SU-DHL-6 (cell line): Measurements from ENCODE around the gene SLC23A2.

ENCODE experiments used
- H2AFZ ChIP-seq: fragments of 200-600 bp; sonication (generic); 2 replicates; pipeline ENCODE4 v1.6.1; 2014; ENCODE audit warnings: low read depth, mild to moderate bottlenecking, moderate library complexity, mixed read lengths, antibody characterized with exemption, low read length; ENCODE audit not compliant: severe bottlenecking
- H3F3A ChIP-seq: fragments of 200-600 bp; shearing (Covaris generic); 2 replicates; pipeline ENCODE4 v1.6.0; 2016; ENCODE audit warnings: antibody characterized with exemption, mild to moderate bottlenecking; ENCODE audit not compliant: insufficient read depth
- H3K27ac ChIP-seq: fragments of 200-600 bp; sonication (generic); 2 replicates; pipeline ENCODE4 v1.5.1; 2016; ENCODE audit warnings: low read depth, mild to moderate bottlenecking, low read length, moderate library complexity, mixed read lengths
- H3K27me3 ChIP-seq: fragments of 200-600 bp; sonication (generic), shearing (Covaris generic); 2 replicates; pipeline ENCODE4 v1.6.0; 2014; ENCODE audit warnings: mild to moderate bottlenecking, low read length
- H3K36me3 ChIP-seq: fragments of 200-600 bp; sonication (generic); 2 replicates; pipeline ENCODE4 v1.6.1; 2014; ENCODE audit warnings: mild to moderate bottlenecking, low read length, mixed read lengths
- H3K4me2 ChIP-seq: fragments of 300-600, 200-600 bp; shearing (Covaris generic), sonication (generic); 2 replicates; pipeline ENCODE4 v1.6.0; 2014; ENCODE audit warnings: low read length, low read depth, mild to moderate bottlenecking; ENCODE audit not compliant: poor library complexity, severe bottlenecking
- H3K4me3 ChIP-seq: fragments of 200-600 bp; sonication (generic); 2 replicates; pipeline ENCODE4 v1.5.1; 2014; ENCODE audit warnings: antibody characterized with exemption, low read length, mild to moderate bottlenecking, mixed read lengths; ENCODE audit not compliant: insufficient read depth, poor library complexity, severe bottlenecking
- H3K79me2 ChIP-seq: fragments of 200-600 bp; sonication (generic); 2 replicates; pipeline ENCODE4 v1.6.1; 2014; ENCODE audit warnings: mild to moderate bottlenecking, low read length, moderate library complexity; ENCODE audit not compliant: insufficient read depth
- H3K9ac ChIP-seq: fragments of 200-600 bp; sonication (generic); 2 replicates; pipeline ENCODE4 v1.7.0; 2014; ENCODE audit warnings: mild to moderate bottlenecking, low read length
- H3K9me2 ChIP-seq: fragments of 200-600 bp; sonication (generic); replicated peaks from 2 replicates; pipeline ENCODE4 v1.6.1; 2014; ENCODE audit warnings: low read length; ENCODE audit not compliant: insufficient read depth
- H3K9me3 ChIP-seq: fragments of 200-600 bp; sonication (generic); 2 replicates; pipeline ENCODE4 v1.6.1; 2014; ENCODE audit warnings: low read length, mixed read lengths; ENCODE audit not compliant: insufficient read depth
- H4K20me1 ChIP-seq: fragments of 200-600 bp; sonication (generic); 2 replicates; pipeline ENCODE4 v1.6.1; 2014; ENCODE audit warnings: low read depth, mild to moderate bottlenecking, antibody characterized with exemption, low read length, moderate library complexity, mixed read lengths
- CTCF ChIP-seq: fragments of 200-600 bp; sonication (generic); IDR thresholded peaks from one replicate; pipeline ENCODE4 v1.5.1; 2017; ENCODE audit warnings: antibody characterized with exemption, mild to moderate bottlenecking, low read length, moderate library complexity; ENCODE audit not compliant: insufficient read depth, poor library complexity, severe bottlenecking
- EZH2phosphoT487 ChIP-seq: fragments of 200-600 bp; sonication (generic), shearing (Covaris generic); conservative IDR thresholded peaks from 2 replicates; pipeline ENCODE4 v1.6.1; 2018; ENCODE audit warnings: mild to moderate bottlenecking, antibody characterized with exemption, low read length, moderate library complexity, mixed read lengths

Gene SLC23A2

GRCh38 chr20:4902788-4903187 is 98.5 kb downstream of the SLC23A2 start:
- H3K4me3 ChIP-seq, result no peak overlapping the region
- no peaks in the 10 kb centered on the region; the same call in 1 of the 2 replicates for H4K20me1 ChIP-seq
- H3K79me2 ChIP-seq, result peaks cover 12% of the 10 kb centered on the region; the same call in 1 of the 2 replicates
- no peak overlapping the region for H3K27ac ChIP-seq
- H3K4me2 ChIP-seq, result no peak overlapping the region
- TF ChIP-seq EZH2phosphoT487, result no peak
- TF ChIP-seq CTCF, result no peak
- 0 out of 2 replicates have a peak, but pooled peaks cover 4% of the 10 kb centered on the region for H3F3A ChIP-seq
- no peak overlapping the region for H2AFZ ChIP-seq
- no peaks in the 10 kb centered on the region for H3K27me3 ChIP-seq
- H3K9me2 ChIP-seq, result no peaks in the 10 kb centered on the region
- H3K9ac ChIP-seq, result no peak overlapping the region
- no peaks in the 10 kb centered on the region for H3K36me3 ChIP-seq
- no peaks in the 10 kb centered on the region for H3K9me3 ChIP-seq

DNA sequence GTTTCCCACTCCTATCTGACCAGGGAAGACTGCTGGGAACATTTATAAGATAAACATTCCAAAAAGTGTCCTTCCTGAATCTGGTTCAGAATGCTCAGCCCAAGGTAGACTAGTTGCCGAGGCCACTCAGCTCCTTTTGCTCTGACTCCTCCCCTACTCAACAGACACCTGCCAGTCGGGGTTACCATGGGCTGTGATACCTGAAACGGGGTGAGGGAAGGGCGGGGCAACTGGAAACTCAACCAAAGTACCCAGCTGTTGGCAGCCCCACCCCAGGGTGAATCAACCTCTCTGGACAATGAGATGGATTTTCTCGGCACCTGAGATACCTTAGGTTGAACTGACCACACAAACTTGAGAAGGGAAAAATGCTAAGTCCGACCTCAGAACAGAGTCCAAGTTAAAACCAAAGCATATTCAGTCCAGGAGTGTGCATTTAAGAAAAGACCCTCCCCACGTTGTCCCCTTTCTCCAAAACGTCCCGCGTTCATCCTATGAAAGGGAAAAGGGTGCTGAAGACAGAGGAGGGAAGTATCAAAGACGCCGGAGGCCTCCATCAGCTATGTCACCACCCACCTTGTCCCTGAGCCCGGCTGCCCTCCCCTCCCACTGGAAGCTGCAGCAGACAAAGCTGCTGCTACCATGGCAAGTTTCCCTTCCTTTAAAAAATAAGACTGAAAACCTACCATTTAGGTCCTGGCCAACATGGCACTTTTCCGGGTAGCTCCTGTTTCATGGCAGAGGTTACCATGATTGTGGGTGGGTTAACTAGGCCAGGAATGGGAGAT is 100.1 kb downstream of the SLC23A2 start:
- no peak overlapping the region for H3K4me2 ChIP-seq
- H4K20me1 ChIP-seq, result no peaks in the 10 kb centered on the region
- H2AFZ ChIP-seq, result no peak overlapping the region
- TF ChIP-seq CTCF, result no peak
- no peak for TF ChIP-seq EZH2phosphoT487
- no peaks in the 10 kb centered on the region for H3K9me2 ChIP-seq
- no peak overlapping the region for H3K4me3 ChIP-seq
- no peak overlapping the region for H3K9ac ChIP-seq
- 0 out of 2 replicates have a peak, but pooled peaks cover 5% of the 10 kb centered on the region for H3K79me2 ChIP-seq
- no peak overlapping the region for H3K27ac ChIP-seq
- H3F3A ChIP-seq, result no peaks in the 10 kb centered on the region
- H3K36me3 ChIP-seq, result no peaks in the 10 kb centered on the region
- no peaks in the 10 kb centered on the region for H3K27me3 ChIP-seq
- H3K9me3 ChIP-seq, result no peaks in the 10 kb centered on the region

- Histone ChIP-seq H3K36me3 (no peaks in the 10 kb centered on the region), H4K20me1 (no peaks in the 10 kb centered on the region), H3F3A (no peaks in the 10 kb centered on the region), H2AFZ (no peak overlapping the region), H3K79me2 (no peaks in the 10 kb centered on the region), H3K9me2 (no peaks in the 10 kb centered on the region), H3K27me3 (no peaks in the 10 kb centered on the region), H3K4me3 (no peak overlapping the region), H3K4me2 (no peak overlapping the region), H3K9me3 (no peaks in the 10 kb centered on the region), H3K9ac (no peak overlapping the region), H3K27ac (no peak overlapping the region)
- TF ChIP-seq CTCF, result no peak
- no peak for TF ChIP-seq EZH2phosphoT487
Measured at GRCh38 chr20:4898282-4899244, 102.7 kb downstream of the SLC23A2 start.
